ENCODE measurements around the gene NDFIP2. TPM values are rescaled to one million over a fixed set of nuclear protein-coding genes. Genes with fewer than 3 reads are reported as not detected.

The NDFIP2 gene
- polyA plus RNA-seq, 1 donor (not counting 4 experiments of a cell fraction or from before 2014, with no cell fraction given), result 244 TPM

GRCh38 chr13:79491715-79492114 is 10.8 kb downstream of the NDFIP2 start:
- Histone ChIP-seq H3K9ac (ENCODE audit: control insufficient read depth, extremely low read depth, insufficient read depth, low read length) (peak overlapping the region; percentile 83), H3K9me3 (ENCODE audit: control insufficient read depth, low read depth, low read length) (no peaks in the 10 kb centered on the region), H3K79me2 (ENCODE audit: control insufficient read depth, insufficient read depth, low read length) (peaks cover 93% of the 10 kb centered on the region), H3K4me3 (ENCODE audit: control insufficient read depth in 2 of 3, extremely low read depth in 1 of 3, insufficient read depth in 2 of 3, low read depth in 1 of 3, low read length in 3 of 3) (peak overlapping the region in 2 of 3 experiments; percentile 56 to 66), H3K4me2 (ENCODE audit: control insufficient read depth, extremely low read depth, insufficient read depth, low read depth, low read length) (peak overlapping the region; percentile 94), H3K9me1 (ENCODE audit: control insufficient read depth, extremely low read depth, insufficient read depth, low read length) (no peaks in the 10 kb centered on the region), H2AFZ (ENCODE audit: control insufficient read depth, low read length) (no peak overlapping the region), H3K27ac (ENCODE audit: control insufficient read depth, insufficient read depth, low read length) (peak overlapping the region; percentile 97), H3K36me3 (ENCODE audit: control insufficient read depth in 2 of 2, extremely low read depth in 1 of 2, insufficient read depth in 2 of 2, low read length in 2 of 2) (peaks cover 3 to 5% of the 10 kb centered on the region in 2 experiments), H3K4me1 (ENCODE audit: control insufficient read depth, extremely low read depth, insufficient read depth, low read length) (peaks cover 81% of the 10 kb centered on the region), H4K20me1 (ENCODE audit: control insufficient read depth, extremely low read depth, insufficient read depth, low read length) (no peaks in the 10 kb centered on the region), H3K27me3 (ENCODE audit: control insufficient read depth, extremely low read depth, insufficient read depth, low read length) (no peaks in the 10 kb centered on the region)
- peak; percentile 68 for DNase-seq (ENCODE audit: low read depth, low spot score)
- dilution Hi-C loops (cut with MboI; ENCODE audit: extremely low pct_ligation_motif_present, low sequenced_read_pairs), result no loop called here
- TF ChIP-seq EZH2 (IDR thresholded peaks at IDR 0.05; ENCODE audit: low read length), result no peak
- TF ChIP-seq, protein P1, sequence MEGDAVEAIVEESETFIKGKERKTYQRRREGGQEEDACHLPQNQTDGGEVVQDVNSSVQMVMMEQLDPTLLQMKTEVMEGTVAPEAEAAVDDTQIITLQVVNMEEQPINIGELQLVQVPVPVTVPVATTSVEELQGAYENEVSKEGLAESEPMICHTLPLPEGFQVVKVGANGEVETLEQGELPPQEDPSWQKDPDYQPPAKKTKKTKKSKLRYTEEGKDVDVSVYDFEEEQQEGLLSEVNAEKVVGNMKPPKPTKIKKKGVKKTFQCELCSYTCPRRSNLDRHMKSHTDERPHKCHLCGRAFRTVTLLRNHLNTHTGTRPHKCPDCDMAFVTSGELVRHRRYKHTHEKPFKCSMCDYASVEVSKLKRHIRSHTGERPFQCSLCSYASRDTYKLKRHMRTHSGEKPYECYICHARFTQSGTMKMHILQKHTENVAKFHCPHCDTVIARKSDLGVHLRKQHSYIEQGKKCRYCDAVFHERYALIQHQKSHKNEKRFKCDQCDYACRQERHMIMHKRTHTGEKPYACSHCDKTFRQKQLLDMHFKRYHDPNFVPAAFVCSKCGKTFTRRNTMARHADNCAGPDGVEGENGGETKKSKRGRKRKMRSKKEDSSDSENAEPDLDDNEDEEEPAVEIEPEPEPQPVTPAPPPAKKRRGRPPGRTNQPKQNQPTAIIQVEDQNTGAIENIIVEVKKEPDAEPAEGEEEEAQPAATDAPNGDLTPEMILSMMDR (optimal IDR thresholded peaks at IDR 0.05 in 1 of 3, IDR thresholded peaks at IDR 0.05 in 1 of 3, conservative IDR thresholded peaks at IDR 0.05 in 1 of 3; ENCODE audit: extremely low read depth in 1 of 3, insufficient read depth in 2 of 3, low read length in 3 of 3), result no peak
- peak; percentile 89 for FAIRE-seq

DNA sequence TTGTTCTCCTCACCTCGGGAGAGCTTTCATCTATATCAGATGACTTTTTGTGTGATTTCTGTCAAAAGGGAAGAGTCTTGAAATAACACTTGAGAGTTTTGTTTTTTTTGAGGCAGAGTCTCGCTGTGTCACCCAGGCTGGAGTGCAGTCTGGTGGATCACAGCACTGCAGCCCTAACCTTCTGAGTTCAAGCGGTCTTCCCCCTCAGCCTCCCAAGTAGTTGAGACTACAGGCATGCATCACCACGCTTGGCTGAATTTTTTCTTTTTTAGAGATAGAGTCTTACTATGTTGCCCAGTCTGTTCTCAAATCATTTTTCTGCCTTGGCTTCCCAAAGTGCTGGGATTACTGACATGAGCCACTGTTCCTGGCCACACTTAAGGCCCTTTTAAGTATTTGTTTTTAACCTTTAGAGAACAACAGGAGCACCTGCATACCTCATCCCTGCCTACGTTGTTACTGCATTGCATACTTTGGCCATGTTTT is 11.4 kb downstream of the NDFIP2 start:
- DNase-seq (ENCODE audit: low read depth, low spot score) (no peak), FAIRE-seq (peak; percentile 74)
- Histone ChIP-seq H2AFZ (ENCODE audit: control insufficient read depth, low read length) (no peak overlapping the region), H3K9ac (ENCODE audit: control insufficient read depth, extremely low read depth, insufficient read depth, low read length) (peak overlapping the region; percentile 83), H3K27ac (ENCODE audit: control insufficient read depth, insufficient read depth, low read length) (peak overlapping the region; percentile 97), H3K79me2 (ENCODE audit: control insufficient read depth, insufficient read depth, low read length) (peaks cover 93% of the 10 kb centered on the region), H3K9me3 (ENCODE audit: control insufficient read depth, low read depth, low read length) (no peaks in the 10 kb centered on the region), H3K36me3 (ENCODE audit: control insufficient read depth in 2 of 2, extremely low read depth in 1 of 2, insufficient read depth in 2 of 2, low read length in 2 of 2) (peaks cover 3 to 5% of the 10 kb centered on the region in 2 experiments), H4K20me1 (ENCODE audit: control insufficient read depth, extremely low read depth, insufficient read depth, low read length) (no peaks in the 10 kb centered on the region), H3K4me1 (ENCODE audit: control insufficient read depth, extremely low read depth, insufficient read depth, low read length) (peaks cover 81% of the 10 kb centered on the region), H3K27me3 (ENCODE audit: control insufficient read depth, extremely low read depth, insufficient read depth, low read length) (no peaks in the 10 kb centered on the region), H3K4me3 (ENCODE audit: control insufficient read depth in 2 of 3, extremely low read depth in 1 of 3, insufficient read depth in 2 of 3, low read depth in 1 of 3, low read length in 3 of 3) (peak overlapping the region; percentile 24 to 66 (median 56)), H3K9me1 (ENCODE audit: control insufficient read depth, extremely low read depth, insufficient read depth, low read length) (no peaks in the 10 kb centered on the region), H3K4me2 (ENCODE audit: control insufficient read depth, extremely low read depth, insufficient read depth, low read depth, low read length) (peak overlapping the region; percentile 94)
- dilution Hi-C loops (cut with MboI; ENCODE audit: extremely low pct_ligation_motif_present, low sequenced_read_pairs), result no loop called here
- TF ChIP-seq EZH2 (IDR thresholded peaks at IDR 0.05; ENCODE audit: low read length), result no peak
- TF ChIP-seq, protein P1 (optimal IDR thresholded peaks at IDR 0.05 in 1 of 3, IDR thresholded peaks at IDR 0.05 in 1 of 3, conservative IDR thresholded peaks at IDR 0.05 in 1 of 3; ENCODE audit: extremely low read depth in 1 of 3, insufficient read depth in 2 of 3, low read length in 3 of 3), result no peak
